GM23338 (cell line): ENCODE data around the gene NGLY1. TPM values are rescaled to one million over a fixed set of nuclear protein-coding genes. Genes with fewer than 3 reads are reported as not detected.

Experiments
- ATAC-seq: fragments of 200-7000 bp; cut with Tn5 transposase; 3 replicates; pipeline ENCODE4 v1.9.1; 2020
- DNase-seq: peaks from one replicate; pipeline ENCODE4 v3.0.0-alpha.2; 2015; ENCODE audit warnings: low spot score
- H2AFZ ChIP-seq: fragments of 200-600 bp; sonication (generic); 2 replicates; pipeline ENCODE4 v1.8.0; 2016; ENCODE audit warnings: antibody characterized with exemption, mild to moderate bottlenecking, moderate library complexity
- H3F3A ChIP-seq: fragments of 200-600 bp; sonication (generic); replicated peaks from 2 replicates; pipeline ENCODE4 v1.8.0; 2017; ENCODE audit warnings: antibody characterized with exemption, mixed run types, low read depth
- H3K27ac ChIP-seq: fragments of 200-600 bp; sonication (generic); 2 replicates; pipeline ENCODE4 v1.6.1; 2016; ENCODE audit warnings: low read depth
- H3K27me3 ChIP-seq: fragments of 200-600 bp; sonication (generic); 2 replicates; pipeline ENCODE4 v1.8.0; 2016; ENCODE audit warnings: mild to moderate bottlenecking, mixed run types, moderate library complexity; ENCODE audit not compliant: insufficient read depth
- H3K36me3 ChIP-seq: fragments of 200-600 bp; sonication (generic); 2 replicates; pipeline ENCODE4 v1.8.0; 2016; ENCODE audit warnings: mild to moderate bottlenecking; ENCODE audit not compliant: insufficient read depth
- H3K4me1 ChIP-seq: fragments of 200-600 bp; sonication (generic); 2 replicates; pipeline ENCODE4 v1.8.0; 2016; ENCODE audit warnings: mild to moderate bottlenecking, moderate library complexity; ENCODE audit not compliant: insufficient read depth
- H3K4me2 ChIP-seq: fragments of 200-600 bp; sonication (generic); 2 replicates; pipeline ENCODE4 v1.7.1; 2017; ENCODE audit warnings: mixed run types
- H3K4me3 ChIP-seq: fragments of 200-600 bp; sonication (generic); 2 replicates; pipeline ENCODE4 v1.6.1; 2016; ENCODE audit warnings: mixed run types
- H3K79me2 ChIP-seq: fragments of 200-600 bp; sonication (generic); replicated peaks from 2 replicates; pipeline ENCODE4 v1.8.0; 2017; ENCODE audit warnings: mild to moderate bottlenecking; ENCODE audit not compliant: insufficient read depth
- H3K9me2 ChIP-seq: fragments of 200-600 bp; sonication (generic); 2 replicates; pipeline ENCODE4 v1.8.0; 2017; ENCODE audit not compliant: insufficient read depth
- H4K20me1 ChIP-seq: fragments of 200-600 bp; sonication (generic); replicated peaks from 2 replicates; pipeline ENCODE4 v1.8.0; 2017; ENCODE audit warnings: mild to moderate bottlenecking; ENCODE audit not compliant: insufficient read depth
- H3K27ac Mint-ChIP-seq: 2 replicates; pipeline ENCODE4 v1.8.0; 2020; ENCODE audit warnings: inconsistent platforms, mild to moderate bottlenecking, moderate library complexity, mixed read lengths
- H3K27me3 Mint-ChIP-seq: 3 replicates; pipeline ENCODE4 v1.8.0; 2022; ENCODE audit warnings: low read depth, mild to moderate bottlenecking, moderate library complexity, mixed read lengths, inconsistent platforms; ENCODE audit not compliant: insufficient read depth, poor library complexity
- H3K36me3 Mint-ChIP-seq: 3 replicates; pipeline ENCODE4 v1.8.0; 2021; ENCODE audit warnings: low read depth, mild to moderate bottlenecking, inconsistent platforms, moderate library complexity, mixed read lengths
- H3K4me1 Mint-ChIP-seq: 3 replicates; pipeline ENCODE4 v1.8.0; 2020; ENCODE audit warnings: mild to moderate bottlenecking, inconsistent platforms, mixed read lengths
- H3K4me3 Mint-ChIP-seq: 3 replicates; pipeline ENCODE4 v1.8.0; 2021; ENCODE audit warnings: moderate library complexity, mild to moderate bottlenecking, inconsistent platforms, mixed read lengths
- H3K9me3 Mint-ChIP-seq: 3 replicates; pipeline ENCODE4 v1.8.0; 2020; ENCODE audit warnings: moderate library complexity, mild to moderate bottlenecking, inconsistent platforms, mixed read lengths
- CREB1 ChIP-seq: fragments of 250-450 bp; sonication (Bioruptor Pico); IDR thresholded peaks from 2 replicates; pipeline ENCODE4 v1.5.0; 2020; ENCODE audit warnings: low read depth, mild to moderate bottlenecking, moderate library complexity
- EZH2 ChIP-seq: fragments of 200-600 bp; sonication (generic); IDR thresholded peaks from one replicate; pipeline ENCODE4 v1.8.0; 2017; ENCODE audit warnings: antibody characterized with exemption, mild to moderate bottlenecking, low read depth; ENCODE audit not compliant: unreplicated experiment
- JUNB ChIP-seq: IDR thresholded peaks from one replicate; pipeline ENCODE4 v1.6.1; 2016; ENCODE audit warnings: antibody characterized with exemption; ENCODE audit not compliant: unreplicated experiment
- POLR2AphosphoS5 ChIP-seq: IDR thresholded peaks from 2 replicates; pipeline ENCODE4 v1.6.1; 2016; ENCODE audit warnings: antibody characterized with exemption, low read depth
- STAT1 ChIP-seq: IDR thresholded peaks from one replicate; pipeline ENCODE4 v1.6.1; 2016; ENCODE audit warnings: antibody characterized with exemption; ENCODE audit not compliant: unreplicated experiment
- ZNF114 ChIP-seq: fragments of 250-450 bp; sonication (Bioruptor Pico); IDR thresholded peaks from 2 replicates; pipeline ENCODE4 v1.5.0; 2020; ENCODE audit warnings: mild to moderate bottlenecking, moderate library complexity
- ZNF331 ChIP-seq: fragments of 250-450 bp; sonication (Bioruptor Pico); IDR thresholded peaks from 2 replicates; pipeline ENCODE4 v1.5.0; 2020; ENCODE audit warnings: low read depth, mild to moderate bottlenecking, moderate library complexity
- polyA plus RNA-seq: library from polyadenylated mRNA; unstranded; fragments of >200 nt; fragmentation: Nextera tagmentation; extraction: Ambion mirVana; gene quantifications from 2 replicates; pipeline ENCODE4 v1.2.1, GENCODE V29; 2016
- total RNA-seq: library from RNA; depleted of rRNA; stranded (reverse); fragments of >200 nt; shearing (Covaris generic); gene quantifications from 2 replicates; pipeline ENCODE4 v1.2.3, GENCODE V29; 2014
- TF ChIP-seq, protein P1 (sequence below): IDR thresholded peaks from 2 replicates; pipeline ENCODE4 v1.6.1; 2016; ENCODE audit warnings: antibody characterized with exemption
- TF ChIP-seq, protein P2 (sequence below): fragments of 250-450 bp; sonication (Bioruptor Pico); IDR thresholded peaks from 2 replicates; pipeline ENCODE4 v1.5.0; 2020; ENCODE audit warnings: mild to moderate bottlenecking, moderate library complexity
- TF ChIP-seq, protein P3 (sequence below): IDR thresholded peaks from one replicate; pipeline ENCODE4 v1.6.1; 2018; ENCODE audit warnings: antibody characterized with exemption; ENCODE audit not compliant: unreplicated experiment
- TF ChIP-seq, protein P4 (sequence below), 2 experiments: fragments of 200-600 bp in 1 of 2; sonication (generic) in 1 of 2; conservative IDR thresholded peaks; 2 replicates each; pipeline versions ENCODE4 v1.5.1 to v1.6.1; 2016 to 2017; ENCODE audit warnings: antibody characterized with exemption in 2 of 2, low read depth in 2 of 2, mild to moderate bottlenecking in 2 of 2, moderate library complexity in 1 of 2

NGLY1 gene
- total and polyA plus RNA-seq, 2 experiments from 2014 or later, result 20.4 to 43.5 TPM

DNA sequence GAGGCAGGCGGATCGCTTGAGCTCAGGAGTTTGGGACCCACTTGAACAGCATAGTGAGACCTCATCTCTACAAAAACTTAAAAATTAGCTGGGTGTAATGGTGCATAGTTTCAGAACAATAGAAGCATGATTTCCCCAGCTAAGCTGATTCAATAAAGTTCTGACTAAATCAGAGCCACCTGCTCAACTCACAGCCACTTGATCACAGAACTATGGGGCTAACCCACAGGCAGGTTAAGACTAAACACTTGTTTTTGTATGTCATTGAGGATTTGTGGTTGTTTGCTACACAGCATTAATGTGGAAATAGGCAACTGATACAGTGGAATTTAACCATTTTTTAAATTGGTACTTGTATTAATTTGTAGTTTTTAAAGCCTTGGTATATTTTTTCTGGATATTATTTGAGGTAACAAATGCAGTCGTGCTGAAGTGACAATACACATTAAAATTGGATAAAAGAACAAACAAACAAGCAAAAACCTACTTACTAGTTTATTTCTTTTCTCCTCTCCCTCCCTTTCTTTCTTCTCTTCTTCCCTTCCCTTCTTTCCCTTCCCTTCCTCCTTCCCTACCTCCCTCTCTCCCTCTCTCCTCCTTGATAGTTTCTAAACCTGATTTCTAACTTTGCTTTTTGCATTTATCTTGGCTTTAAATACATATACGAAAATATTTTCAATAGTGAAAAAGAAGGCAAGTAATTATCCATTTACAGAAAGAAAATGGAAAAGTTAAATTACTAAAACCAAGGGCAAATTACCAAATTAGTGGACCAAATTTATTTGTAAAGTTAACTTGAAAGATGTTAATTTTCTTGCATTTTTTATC, 38.7 kb upstream of the NGLY1 start:
- no peaks in the 10 kb centered on the region for H3K36me3 Mint-ChIP-seq
- Histone ChIP-seq H3F3A (no peaks in the 10 kb centered on the region), H3K27ac (no peak overlapping the region), H3K4me3 (no peak overlapping the region), H3K36me3 (no peaks in the 10 kb centered on the region), H2AFZ (no peak overlapping the region; the same call in 1 of the 2 replicates), H3K79me2 (no peaks in the 10 kb centered on the region), H3K9me2 (0 out of 2 replicates have a peak, but pooled peaks cover 6% of the 10 kb centered on the region), H3K27me3 (no peaks in the 10 kb centered on the region), H4K20me1 (no peaks in the 10 kb centered on the region), H3K4me1 (peaks cover 43% of the 10 kb centered on the region), H3K4me2 (no peak overlapping the region)
- peaks cover 15% of the 10 kb centered on the region for H3K4me1 Mint-ChIP-seq
- TF ChIP-seq JUNB, result no peak
- TF ChIP-seq POLR2AphosphoS5, result no peak
- no peak for TF ChIP-seq CREB1 (CRISPR knock-in tag)
- TF ChIP-seq, protein P1, sequence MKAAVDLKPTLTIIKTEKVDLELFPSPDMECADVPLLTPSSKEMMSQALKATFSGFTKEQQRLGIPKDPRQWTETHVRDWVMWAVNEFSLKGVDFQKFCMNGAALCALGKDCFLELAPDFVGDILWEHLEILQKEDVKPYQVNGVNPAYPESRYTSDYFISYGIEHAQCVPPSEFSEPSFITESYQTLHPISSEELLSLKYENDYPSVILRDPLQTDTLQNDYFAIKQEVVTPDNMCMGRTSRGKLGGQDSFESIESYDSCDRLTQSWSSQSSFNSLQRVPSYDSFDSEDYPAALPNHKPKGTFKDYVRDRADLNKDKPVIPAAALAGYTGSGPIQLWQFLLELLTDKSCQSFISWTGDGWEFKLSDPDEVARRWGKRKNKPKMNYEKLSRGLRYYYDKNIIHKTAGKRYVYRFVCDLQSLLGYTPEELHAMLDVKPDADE, result no peak
- TF ChIP-seq, protein P2, sequence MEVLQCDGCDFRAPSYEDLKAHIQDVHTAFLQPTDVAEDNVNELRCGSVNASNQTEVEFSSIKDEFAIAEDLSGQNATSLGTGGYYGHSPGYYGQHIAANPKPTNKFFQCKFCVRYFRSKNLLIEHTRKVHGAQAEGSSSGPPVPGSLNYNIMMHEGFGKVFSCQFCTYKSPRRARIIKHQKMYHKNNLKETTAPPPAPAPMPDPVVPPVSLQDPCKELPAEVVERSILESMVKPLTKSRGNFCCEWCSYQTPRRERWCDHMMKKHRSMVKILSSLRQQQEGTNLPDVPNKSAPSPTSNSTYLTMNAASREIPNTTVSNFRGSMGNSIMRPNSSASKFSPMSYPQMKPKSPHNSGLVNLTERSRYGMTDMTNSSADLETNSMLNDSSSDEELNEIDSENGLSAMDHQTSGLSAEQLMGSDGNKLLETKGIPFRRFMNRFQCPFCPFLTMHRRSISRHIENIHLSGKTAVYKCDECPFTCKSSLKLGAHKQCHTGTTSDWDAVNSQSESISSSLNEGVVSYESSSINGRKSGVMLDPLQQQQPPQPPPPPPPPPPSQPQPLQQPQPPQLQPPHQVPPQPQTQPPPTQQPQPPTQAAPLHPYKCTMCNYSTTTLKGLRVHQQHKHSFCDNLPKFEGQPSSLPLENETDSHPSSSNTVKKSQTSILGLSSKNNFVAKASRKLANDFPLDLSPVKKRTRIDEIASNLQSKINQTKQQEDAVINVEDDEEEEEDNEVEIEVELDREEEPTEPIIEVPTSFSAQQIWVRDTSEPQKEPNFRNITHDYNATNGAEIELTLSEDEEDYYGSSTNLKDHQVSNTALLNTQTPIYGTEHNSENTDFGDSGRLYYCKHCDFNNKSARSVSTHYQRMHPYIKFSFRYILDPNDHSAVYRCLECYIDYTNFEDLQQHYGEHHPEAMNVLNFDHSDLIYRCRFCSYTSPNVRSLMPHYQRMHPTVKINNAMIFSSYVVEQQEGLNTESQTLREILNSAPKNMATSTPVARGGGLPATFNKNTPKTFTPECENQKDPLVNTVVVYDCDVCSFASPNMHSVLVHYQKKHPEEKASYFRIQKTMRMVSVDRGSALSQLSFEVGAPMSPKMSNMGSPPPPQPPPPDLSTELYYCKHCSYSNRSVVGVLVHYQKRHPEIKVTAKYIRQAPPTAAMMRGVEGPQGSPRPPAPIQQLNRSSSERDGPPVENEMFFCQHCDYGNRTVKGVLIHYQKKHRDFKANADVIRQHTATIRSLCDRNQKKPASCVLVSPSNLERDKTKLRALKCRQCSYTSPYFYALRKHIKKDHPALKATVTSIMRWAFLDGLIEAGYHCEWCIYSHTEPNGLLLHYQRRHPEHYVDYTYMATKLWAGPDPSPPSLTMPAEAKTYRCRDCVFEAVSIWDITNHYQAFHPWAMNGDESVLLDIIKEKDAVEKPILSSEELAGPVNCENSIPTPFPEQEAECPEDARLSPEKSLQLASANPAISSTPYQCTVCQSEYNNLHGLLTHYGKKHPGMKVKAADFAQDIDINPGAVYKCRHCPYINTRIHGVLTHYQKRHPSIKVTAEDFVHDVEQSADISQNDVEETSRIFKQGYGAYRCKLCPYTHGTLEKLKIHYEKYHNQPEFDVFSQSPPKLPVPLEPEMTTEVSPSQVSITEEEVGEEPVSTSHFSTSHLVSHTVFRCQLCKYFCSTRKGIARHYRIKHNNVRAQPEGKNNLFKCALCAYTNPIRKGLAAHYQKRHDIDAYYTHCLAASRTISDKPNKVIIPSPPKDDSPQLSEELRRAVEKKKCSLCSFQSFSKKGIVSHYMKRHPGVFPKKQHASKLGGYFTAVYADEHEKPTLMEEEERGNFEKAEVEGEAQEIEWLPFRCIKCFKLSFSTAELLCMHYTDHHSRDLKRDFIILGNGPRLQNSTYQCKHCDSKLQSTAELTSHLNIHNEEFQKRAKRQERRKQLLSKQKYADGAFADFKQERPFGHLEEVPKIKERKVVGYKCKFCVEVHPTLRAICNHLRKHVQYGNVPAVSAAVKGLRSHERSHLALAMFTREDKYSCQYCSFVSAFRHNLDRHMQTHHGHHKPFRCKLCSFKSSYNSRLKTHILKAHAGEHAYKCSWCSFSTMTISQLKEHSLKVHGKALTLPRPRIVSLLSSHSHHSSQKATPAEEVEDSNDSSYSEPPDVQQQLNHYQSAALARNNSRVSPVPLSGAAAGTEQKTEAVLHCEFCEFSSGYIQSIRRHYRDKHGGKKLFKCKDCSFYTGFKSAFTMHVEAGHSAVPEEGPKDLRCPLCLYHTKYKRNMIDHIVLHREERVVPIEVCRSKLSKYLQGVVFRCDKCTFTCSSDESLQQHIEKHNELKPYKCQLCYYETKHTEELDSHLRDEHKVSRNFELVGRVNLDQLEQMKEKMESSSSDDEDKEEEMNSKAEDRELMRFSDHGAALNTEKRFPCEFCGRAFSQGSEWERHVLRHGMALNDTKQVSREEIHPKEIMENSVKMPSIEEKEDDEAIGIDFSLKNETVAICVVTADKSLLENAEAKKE (CRISPR knock-in tag), result no peak
- TF ChIP-seq, protein P3, sequence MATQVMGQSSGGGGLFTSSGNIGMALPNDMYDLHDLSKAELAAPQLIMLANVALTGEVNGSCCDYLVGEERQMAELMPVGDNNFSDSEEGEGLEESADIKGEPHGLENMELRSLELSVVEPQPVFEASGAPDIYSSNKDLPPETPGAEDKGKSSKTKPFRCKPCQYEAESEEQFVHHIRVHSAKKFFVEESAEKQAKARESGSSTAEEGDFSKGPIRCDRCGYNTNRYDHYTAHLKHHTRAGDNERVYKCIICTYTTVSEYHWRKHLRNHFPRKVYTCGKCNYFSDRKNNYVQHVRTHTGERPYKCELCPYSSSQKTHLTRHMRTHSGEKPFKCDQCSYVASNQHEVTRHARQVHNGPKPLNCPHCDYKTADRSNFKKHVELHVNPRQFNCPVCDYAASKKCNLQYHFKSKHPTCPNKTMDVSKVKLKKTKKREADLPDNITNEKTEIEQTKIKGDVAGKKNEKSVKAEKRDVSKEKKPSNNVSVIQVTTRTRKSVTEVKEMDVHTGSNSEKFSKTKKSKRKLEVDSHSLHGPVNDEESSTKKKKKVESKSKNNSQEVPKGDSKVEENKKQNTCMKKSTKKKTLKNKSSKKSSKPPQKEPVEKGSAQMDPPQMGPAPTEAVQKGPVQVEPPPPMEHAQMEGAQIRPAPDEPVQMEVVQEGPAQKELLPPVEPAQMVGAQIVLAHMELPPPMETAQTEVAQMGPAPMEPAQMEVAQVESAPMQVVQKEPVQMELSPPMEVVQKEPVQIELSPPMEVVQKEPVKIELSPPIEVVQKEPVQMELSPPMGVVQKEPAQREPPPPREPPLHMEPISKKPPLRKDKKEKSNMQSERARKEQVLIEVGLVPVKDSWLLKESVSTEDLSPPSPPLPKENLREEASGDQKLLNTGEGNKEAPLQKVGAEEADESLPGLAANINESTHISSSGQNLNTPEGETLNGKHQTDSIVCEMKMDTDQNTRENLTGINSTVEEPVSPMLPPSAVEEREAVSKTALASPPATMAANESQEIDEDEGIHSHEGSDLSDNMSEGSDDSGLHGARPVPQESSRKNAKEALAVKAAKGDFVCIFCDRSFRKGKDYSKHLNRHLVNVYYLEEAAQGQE, result no peak
- TF ChIP-seq STAT1, result no peak
- TF ChIP-seq EZH2, result no peak
- TF ChIP-seq ZNF114 (CRISPR knock-in tag), result no peak
- no peak for TF ChIP-seq ZNF331 (CRISPR knock-in tag)
- TF ChIP-seq, protein P4, sequence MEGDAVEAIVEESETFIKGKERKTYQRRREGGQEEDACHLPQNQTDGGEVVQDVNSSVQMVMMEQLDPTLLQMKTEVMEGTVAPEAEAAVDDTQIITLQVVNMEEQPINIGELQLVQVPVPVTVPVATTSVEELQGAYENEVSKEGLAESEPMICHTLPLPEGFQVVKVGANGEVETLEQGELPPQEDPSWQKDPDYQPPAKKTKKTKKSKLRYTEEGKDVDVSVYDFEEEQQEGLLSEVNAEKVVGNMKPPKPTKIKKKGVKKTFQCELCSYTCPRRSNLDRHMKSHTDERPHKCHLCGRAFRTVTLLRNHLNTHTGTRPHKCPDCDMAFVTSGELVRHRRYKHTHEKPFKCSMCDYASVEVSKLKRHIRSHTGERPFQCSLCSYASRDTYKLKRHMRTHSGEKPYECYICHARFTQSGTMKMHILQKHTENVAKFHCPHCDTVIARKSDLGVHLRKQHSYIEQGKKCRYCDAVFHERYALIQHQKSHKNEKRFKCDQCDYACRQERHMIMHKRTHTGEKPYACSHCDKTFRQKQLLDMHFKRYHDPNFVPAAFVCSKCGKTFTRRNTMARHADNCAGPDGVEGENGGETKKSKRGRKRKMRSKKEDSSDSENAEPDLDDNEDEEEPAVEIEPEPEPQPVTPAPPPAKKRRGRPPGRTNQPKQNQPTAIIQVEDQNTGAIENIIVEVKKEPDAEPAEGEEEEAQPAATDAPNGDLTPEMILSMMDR (conservative IDR thresholded peaks at IDR 0.05; ENCODE audit: low read depth in 2 of 2), result no peak
- no peak overlapping the region for H3K27ac Mint-ChIP-seq
- ATAC-seq (no peak), DNase-seq (no peak)
- H3K9me3 Mint-ChIP-seq, result no peaks in the 10 kb centered on the region
- H3K27me3 Mint-ChIP-seq, result peaks cover 2% of the 10 kb centered on the region
- H3K4me3 Mint-ChIP-seq, result no peak overlapping the region
